K562 (cell line): ENCODE measurements around the gene HOXA1. TPM values are rescaled to one million over a fixed set of nuclear protein-coding genes. Genes with fewer than 3 reads are reported as not detected.
A peak's percentile ranks its signal among the peaks of the same experiment; 100 is the strongest.

Source experiments
- ATAC-seq: fragments of 200-7000 bp; cut with Tn5 transposase; 3 replicates; pipeline ENCODE4 v1.9.1; 2020; ENCODE audit warnings: moderate library complexity
- BruUV-seq: library from RNA; stranded (reverse); fragments of 400-500 nt; replicated peaks from 2 replicates; lab custom pipeline; 2021; lab: Mats Ljungman, UMichigan
- CTCF ChIA-PET: fragments of 300-600 bp; formaldehyde crosslinking; extraction: SDS; loops from one replicate; lab custom pipeline; 2021; ENCODE audit warnings: low intra/inter-chr PET ratio; lab: Yijun Ruan, JAX
- POLR2A ChIA-PET: fragments of 300-600, 350-650 bp; sonication (Branson Sonifier 250); formaldehyde crosslinking; extraction: SDS; loops from one replicate; lab custom pipeline; 2021; ENCODE audit warnings: antibody characterized with exemption, inconsistent platforms; lab: Yijun Ruan, JAX
- DNase-seq, 4 experiments: peaks; one replicate each; pipeline versions ENCODE4 v3.0.0 to v3.0.0-alpha.2; 2011 to 2018; ENCODE audit warnings: low spot score in 3 of 4, mixed read lengths in 3 of 4; ENCODE audit errors: extremely low read depth in 1 of 4
- FAIRE-seq: peaks from 2 replicates; lab custom pipeline; 2011; peaks lifted over from hg19 to GRCh38; lab: Jason Lieb, UNC
- H2AFZ ChIP-seq: 2 replicates; pipeline ENCODE4 v1.6.0; 2011; ENCODE audit warnings: low read depth, low read length, control low read depth, inconsistent platforms
- H3K27ac ChIP-seq: fragments of 200-600 bp; 3 replicates; pipeline ENCODE4 v1.8.0; 2011; ENCODE audit warnings: low read depth, mild to moderate bottlenecking, control low read depth, inconsistent platforms, low read length, moderate library complexity, mixed read lengths; ENCODE audit errors: extremely low read depth
- H3K27me3 ChIP-seq, 2 experiments: fragments of 300-600 bp in 1 of 2; 2 replicates in 1 of 2; 3 replicates in 1 of 2; pipeline versions ENCODE4 v1.6.0 to v1.8.0; 2011; ENCODE audit warnings: inconsistent platforms in 2 of 2, low read length in 2 of 2, mild to moderate bottlenecking in 1 of 2, mixed read lengths in 1 of 2, moderate library complexity in 1 of 2; ENCODE audit not compliant: control insufficient read depth in 2 of 2, insufficient read depth in 2 of 2
- H3K36me3 ChIP-seq: fragments of 300-600 bp; 3 replicates; pipeline ENCODE4 v1.8.0; 2011; ENCODE audit warnings: mild to moderate bottlenecking, low read length, inconsistent platforms; ENCODE audit not compliant: control insufficient read depth, insufficient read depth
- H3K4me1 ChIP-seq, 2 experiments: fragments of 200-600 bp in 1 of 2; replicated peaks in 1 of 2; 2 replicates in 1 of 2; 3 replicates in 1 of 2; pipeline versions ENCODE4 v1.5.1 to v1.8.0; 2011; ENCODE audit warnings: inconsistent platforms in 2 of 2, low read length in 2 of 2, mild to moderate bottlenecking in 1 of 2, mixed read lengths in 1 of 2, moderate library complexity in 1 of 2; ENCODE audit not compliant: control insufficient read depth in 2 of 2, insufficient read depth in 2 of 2
- H3K4me2 ChIP-seq: 2 replicates; pipeline ENCODE4 v1.6.1; 2011; ENCODE audit warnings: low read length, control low read depth, inconsistent platforms, mixed read lengths; ENCODE audit not compliant: insufficient read depth
- H3K4me3 ChIP-seq: fragments of 200-600 bp; sonication (generic), shearing (Covaris generic); 2 replicates; pipeline ENCODE4 v1.5.1; 2016; ENCODE audit warnings: control low read depth, inconsistent platforms
- H3K79me2 ChIP-seq: fragments of 200-600 bp; 3 replicates; pipeline ENCODE4 v1.8.0; 2011; ENCODE audit warnings: low read length, inconsistent platforms; ENCODE audit not compliant: control insufficient read depth, insufficient read depth
- H3K9ac ChIP-seq, 2 experiments: 2 replicates each; pipeline versions ENCODE4 v1.6.0 to v1.6.1; 2011; ENCODE audit warnings: low read depth in 2 of 2, low read length in 2 of 2, control low read depth in 1 of 2, inconsistent platforms in 1 of 2, mild to moderate bottlenecking in 1 of 2, mixed read lengths in 1 of 2; ENCODE audit not compliant: insufficient read depth in 1 of 2
- H3K9me1 ChIP-seq: one replicate; pipeline ENCODE4 v1.6.0; 2011; ENCODE audit warnings: inconsistent platforms, mild to moderate bottlenecking, low read length, moderate library complexity; ENCODE audit not compliant: control insufficient read depth, insufficient read depth
- H3K9me3 ChIP-seq: replicated peaks from 2 replicates; pipeline ENCODE4 v1.5.1; 2011; ENCODE audit warnings: low read depth, low read length, inconsistent platforms; ENCODE audit not compliant: control insufficient read depth, insufficient read depth
- H4K20me1 ChIP-seq: replicated peaks from 2 replicates; pipeline ENCODE4 v1.6.1; 2011; ENCODE audit warnings: low read length, inconsistent platforms, mixed read lengths; ENCODE audit not compliant: control insufficient read depth, insufficient read depth
- BRD4 ChIP-seq: fragments of 200-600 bp; sonication (generic); IDR thresholded peaks from 2 replicates; pipeline ENCODE4 v1.6.1; 2017; ENCODE audit warnings: inconsistent platforms
- ELF2 ChIP-seq: fragments of 250-450 bp; sonication (Bioruptor Pico); IDR thresholded peaks from 2 replicates; pipeline ENCODE4 v1.5.0; 2021; ENCODE audit warnings: mild to moderate bottlenecking
- EWSR1 ChIP-seq: fragments of 450-650 bp; IDR thresholded peaks from 2 replicates; pipeline ENCODE4 v1.6.1; 2018; ENCODE audit warnings: borderline replicate concordance, mild to moderate bottlenecking, low read depth, moderate library complexity; ENCODE audit not compliant: partially characterized antibody
- KLF16 ChIP-seq: IDR thresholded peaks from 2 replicates; pipeline ENCODE4 v1.6.1; 2016; ENCODE audit warnings: antibody characterized with exemption
- TCF7 ChIP-seq: sonication (generic); IDR thresholded peaks from 2 replicates; pipeline ENCODE4 v1.6.1; 2016; ENCODE audit warnings: antibody characterized with exemption, borderline replicate concordance
- TFAM ChIP-seq: fragments of 250-450 bp; sonication (Bioruptor Pico); conservative IDR thresholded peaks from 2 replicates; pipeline ENCODE4 v1.5.0; 2021; ENCODE audit warnings: mild to moderate bottlenecking, moderate library complexity
- THAP12 ChIP-seq: fragments of 250-450 bp; sonication (Bioruptor Pico); IDR thresholded peaks from 2 replicates; pipeline ENCODE4 v1.9.0; 2021; ENCODE audit warnings: mild to moderate bottlenecking, inconsistent platforms
- ZNF696 ChIP-seq: fragments of 250-450 bp; sonication (Bioruptor Pico); conservative IDR thresholded peaks from 2 replicates; pipeline ENCODE4 v1.4.0; 2020; ENCODE audit warnings: mild to moderate bottlenecking, moderate library complexity
- ZNF766 ChIP-seq: fragments of 200-800 bp; sonication (Bioruptor generic); conservative IDR thresholded peaks from 2 replicates; pipeline ENCODE4 v1.6.1; 2016; ENCODE audit warnings: missing genetic modification characterization, missing compliant biosample characterization
- WGBS: fragments of 100-300 bp; shearing (Covaris generic); methylation state at CpG from one replicate; pipeline ENCODE4 v1.1.6; 2016; ENCODE audit warnings: low coverage, mixed read lengths; ENCODE audit not compliant: insufficient coverage; ENCODE audit errors: missing lambda C conversion rate; 5-methylcytosine and 5-hydroxymethylcytosine counted together
- in situ Hi-C: fragments of 300-500 bp; cut with MboI; formaldehyde crosslinking; loops from 4 replicates; pipeline ENCODE4 v1.15.0; 2018; ENCODE audit warnings: inconsistent platforms, mixed read lengths
- intact Hi-C: fragments of 100-400 bp; cut with micrococcal nuclease; formaldehyde crosslinking; loops from 2 replicates; pipeline ENCODE4 v1.14.2; 2022
- polyA plus RNA-seq, 8 experiments: library from polyadenylated mRNA; depleted of rRNA in 4 of 8; stranded (reverse) in 5 of 8; unstranded in 3 of 8; fragments of >200 nt; fragmentation: Nextera tagmentation in 2 of 8; fragmentation: Illumina TruSeq in 1 of 8; extraction: Ambion mirVana in 2 of 8; extraction: Trizol in 1 of 8; gene quantifications; 2 replicates each; pipeline versions ENCODE4 v1.2.1 to v1.2.3, GENCODE V29; 2011 to 2014; ENCODE audit warnings: inconsistent platforms in 1 of 8, missing spikeins in 1 of 8
- total RNA-seq, 7 experiments: library from RNA; depleted of rRNA in 6 of 7; stranded (reverse); fragments of >200 nt in 6 of 7; fragmentation: Illumina TruSeq in 2 of 7; extraction: Trizol in 2 of 7; gene quantifications; 2 replicates each; pipeline versions ENCODE4 v1.2.1 to v1.2.3, GENCODE V29; 2011 to 2021; ENCODE audit warnings: low replicate concordance in 1 of 7
- TF ChIP-seq, protein P1 (sequence below): sonication (generic); formaldehyde crosslinking; IDR thresholded peaks from 2 replicates; pipeline ENCODE4 v1.8.0; 2022; ENCODE audit warnings: mild to moderate bottlenecking, missing genetic modification reagents
- TF ChIP-seq, protein P2 (sequence below): sonication (generic); formaldehyde crosslinking; IDR thresholded peaks from 2 replicates; pipeline ENCODE4 v1.8.0; 2022; ENCODE audit warnings: missing genetic modification reagents, mild to moderate bottlenecking, borderline replicate concordance

Gene HOXA1
- total and polyA plus RNA-seq, 9 of the 15 experiments (the other 6 are each of a cell fraction or from before 2014, with no cell fraction given): 0.03 to 0.63 (median 0.09) TPM; not detected in 4

GRCh38 chr7:27073076-27073475 is 22.7 kb downstream of the HOXA1 start (continued):
- no peak for TF ChIP-seq ZNF696 (CRISPR knock-in tag)
- TF ChIP-seq ELF2 (CRISPR knock-in tag): no peak
- TF ChIP-seq KLF16: no peak
- TF ChIP-seq TFAM: no peak

GRCh38 chr7:27071622-27072390 is 24.0 kb downstream of the HOXA1 start:
- no peak overlapping the region for H3K4me2 ChIP-seq
- 2% methylated on average over 6 of the region's 6 CpGs for WGBS
- no peak overlapping the region for H3K27ac ChIP-seq
- peak; percentile 72 for FAIRE-seq
- BruUV-seq: no TSS peak
- no peak overlapping the region for H2AFZ ChIP-seq
- DNase-seq: peak; percentile 39 to 65 (median 42)
- no peaks in the 10 kb centered on the region for H4K20me1 ChIP-seq
- H3K4me3 ChIP-seq: no peak overlapping the region
- ChIA-PET CTCF (no interaction called here), POLR2A (interaction anchor here (0.6 to 1.3 kb wide), 3 partner anchors 14 to 45 kb away, joined by 3 read pairs; no protein-coding TSS in a partner anchor)
- ATAC-seq: peak; percentile 73
- H3K79me2 ChIP-seq: no peaks in the 10 kb centered on the region
- in situ Hi-C loops (no loop called here), intact Hi-C loops (no loop called here)
- H3K9ac ChIP-seq: no peak overlapping the region
- no peaks in the 10 kb centered on the region for H3K36me3 ChIP-seq
- H3K4me1 ChIP-seq: peaks cover 0 to 7% of the 10 kb centered on the region in 2 experiments; a peak in 2 of 5 replicates
- H3K27me3 ChIP-seq: no peaks in the 10 kb centered on the region; a peak in 1 of 5 replicates
- H3K9me1 ChIP-seq: no peaks in the 10 kb centered on the region
- H3K9me3 ChIP-seq: no peaks in the 10 kb centered on the region
- TF ChIP-seq, protein P1, sequence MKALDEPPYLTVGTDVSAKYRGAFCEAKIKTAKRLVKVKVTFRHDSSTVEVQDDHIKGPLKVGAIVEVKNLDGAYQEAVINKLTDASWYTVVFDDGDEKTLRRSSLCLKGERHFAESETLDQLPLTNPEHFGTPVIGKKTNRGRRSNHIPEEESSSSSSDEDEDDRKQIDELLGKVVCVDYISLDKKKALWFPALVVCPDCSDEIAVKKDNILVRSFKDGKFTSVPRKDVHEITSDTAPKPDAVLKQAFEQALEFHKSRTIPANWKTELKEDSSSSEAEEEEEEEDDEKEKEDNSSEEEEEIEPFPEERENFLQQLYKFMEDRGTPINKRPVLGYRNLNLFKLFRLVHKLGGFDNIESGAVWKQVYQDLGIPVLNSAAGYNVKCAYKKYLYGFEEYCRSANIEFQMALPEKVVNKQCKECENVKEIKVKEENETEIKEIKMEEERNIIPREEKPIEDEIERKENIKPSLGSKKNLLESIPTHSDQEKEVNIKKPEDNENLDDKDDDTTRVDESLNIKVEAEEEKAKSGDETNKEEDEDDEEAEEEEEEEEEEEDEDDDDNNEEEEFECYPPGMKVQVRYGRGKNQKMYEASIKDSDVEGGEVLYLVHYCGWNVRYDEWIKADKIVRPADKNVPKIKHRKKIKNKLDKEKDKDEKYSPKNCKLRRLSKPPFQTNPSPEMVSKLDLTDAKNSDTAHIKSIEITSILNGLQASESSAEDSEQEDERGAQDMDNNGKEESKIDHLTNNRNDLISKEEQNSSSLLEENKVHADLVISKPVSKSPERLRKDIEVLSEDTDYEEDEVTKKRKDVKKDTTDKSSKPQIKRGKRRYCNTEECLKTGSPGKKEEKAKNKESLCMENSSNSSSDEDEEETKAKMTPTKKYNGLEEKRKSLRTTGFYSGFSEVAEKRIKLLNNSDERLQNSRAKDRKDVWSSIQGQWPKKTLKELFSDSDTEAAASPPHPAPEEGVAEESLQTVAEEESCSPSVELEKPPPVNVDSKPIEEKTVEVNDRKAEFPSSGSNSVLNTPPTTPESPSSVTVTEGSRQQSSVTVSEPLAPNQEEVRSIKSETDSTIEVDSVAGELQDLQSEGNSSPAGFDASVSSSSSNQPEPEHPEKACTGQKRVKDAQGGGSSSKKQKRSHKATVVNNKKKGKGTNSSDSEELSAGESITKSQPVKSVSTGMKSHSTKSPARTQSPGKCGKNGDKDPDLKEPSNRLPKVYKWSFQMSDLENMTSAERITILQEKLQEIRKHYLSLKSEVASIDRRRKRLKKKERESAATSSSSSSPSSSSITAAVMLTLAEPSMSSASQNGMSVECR (CRISPR knock-in tag): no peak
- TF ChIP-seq THAP12 (CRISPR knock-in tag) (no peak), EWSR1 (no peak), TCF7 (no peak), BRD4 (no peak), ZNF766 (CRISPR knock-in tag) (peak; percentile 90)
- TF ChIP-seq, protein P2, sequence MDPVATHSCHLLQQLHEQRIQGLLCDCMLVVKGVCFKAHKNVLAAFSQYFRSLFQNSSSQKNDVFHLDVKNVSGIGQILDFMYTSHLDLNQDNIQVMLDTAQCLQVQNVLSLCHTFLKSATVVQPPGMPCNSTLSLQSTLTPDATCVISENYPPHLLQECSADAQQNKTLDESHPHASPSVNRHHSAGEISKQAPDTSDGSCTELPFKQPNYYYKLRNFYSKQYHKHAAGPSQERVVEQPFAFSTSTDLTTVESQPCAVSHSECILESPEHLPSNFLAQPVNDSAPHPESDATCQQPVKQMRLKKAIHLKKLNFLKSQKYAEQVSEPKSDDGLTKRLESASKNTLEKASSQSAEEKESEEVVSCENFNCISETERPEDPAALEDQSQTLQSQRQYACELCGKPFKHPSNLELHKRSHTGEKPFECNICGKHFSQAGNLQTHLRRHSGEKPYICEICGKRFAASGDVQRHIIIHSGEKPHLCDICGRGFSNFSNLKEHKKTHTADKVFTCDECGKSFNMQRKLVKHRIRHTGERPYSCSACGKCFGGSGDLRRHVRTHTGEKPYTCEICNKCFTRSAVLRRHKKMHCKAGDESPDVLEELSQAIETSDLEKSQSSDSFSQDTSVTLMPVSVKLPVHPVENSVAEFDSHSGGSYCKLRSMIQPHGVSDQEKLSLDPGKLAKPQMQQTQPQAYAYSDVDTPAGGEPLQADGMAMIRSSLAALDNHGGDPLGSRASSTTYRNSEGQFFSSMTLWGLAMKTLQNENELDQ (CRISPR knock-in tag): no peak
